WTC11 (cell line): ENCODE measurements around the gene PPP2R3A. TPM values are rescaled to one million over a fixed set of nuclear protein-coding genes. Genes with fewer than 3 reads are reported as not detected.

Source experiments
- ATAC-seq: fragments of 200-7000 bp; cut with Tn5 transposase; 2 replicates; pipeline ENCODE4 v1.10.0; 2021; ENCODE audit warnings: mild to moderate bottlenecking, moderate library complexity
- CTCF ChIA-PET: fragments of 300-600 bp; sonication (Branson Sonifier 250); formaldehyde crosslinking; loops from one replicate; lab custom pipeline; 2021; ENCODE audit warnings: antibody characterized with exemption; lab: Charles Lee
- POLR2A ChIA-PET: fragments of 350-600 bp; sonication (Branson Sonifier 250); formaldehyde crosslinking; loops from one replicate; lab custom pipeline; 2021; ENCODE audit warnings: antibody characterized with exemption; lab: Charles Lee
- DNase-seq: peaks from one replicate; pipeline ENCODE4 v3.0.0; 2021; ENCODE audit warnings: low spot score
- H3K27ac Mint-ChIP-seq: 2 replicates; pipeline ENCODE4 v1.8.0; 2021; ENCODE audit warnings: mixed read lengths
- H3K27me3 Mint-ChIP-seq: 2 replicates; pipeline ENCODE4 v1.8.0; 2021; ENCODE audit warnings: low read depth, mild to moderate bottlenecking, moderate library complexity, mixed read lengths
- H3K36me3 Mint-ChIP-seq: 2 replicates; pipeline ENCODE4 v1.8.0; 2021; ENCODE audit warnings: mixed read lengths
- H3K4me1 Mint-ChIP-seq: 2 replicates; pipeline ENCODE4 v1.8.0; 2022; ENCODE audit warnings: mixed read lengths
- H3K4me3 Mint-ChIP-seq: 2 replicates; pipeline ENCODE4 v1.8.0; 2021; ENCODE audit warnings: mild to moderate bottlenecking, moderate library complexity, mixed read lengths
- H3K9me3 Mint-ChIP-seq: 2 replicates; pipeline ENCODE4 v1.8.0; 2021; ENCODE audit warnings: mixed read lengths
- ATF1 ChIP-seq: sonication (generic); formaldehyde crosslinking; IDR thresholded peaks from 2 replicates; pipeline ENCODE4 v1.8.1; 2023; ENCODE audit warnings: mild to moderate bottlenecking, moderate library complexity, missing genetic modification reagents
- CBFB ChIP-seq: sonication (generic); formaldehyde crosslinking; IDR thresholded peaks from 2 replicates; pipeline ENCODE4 v1.8.1; 2022; ENCODE audit warnings: mild to moderate bottlenecking, low read depth, missing genetic modification reagents
- EMX1 ChIP-seq: fragments of 250-450 bp; sonication (Bioruptor Pico); IDR thresholded peaks from 2 replicates; pipeline ENCODE4 v1.8.0; 2021; ENCODE audit warnings: mild to moderate bottlenecking
- FOXJ3 ChIP-seq: sonication (generic); formaldehyde crosslinking; IDR thresholded peaks from 2 replicates; pipeline ENCODE4 v1.9.0; 2021; ENCODE audit warnings: missing genetic modification reagents, mild to moderate bottlenecking, borderline replicate concordance
- FOXP1 ChIP-seq: sonication (generic); formaldehyde crosslinking; IDR thresholded peaks from 2 replicates; pipeline ENCODE4 v1.8.0; 2022; ENCODE audit warnings: missing genetic modification reagents, mild to moderate bottlenecking, moderate library complexity, borderline replicate concordance
- GABPB1 ChIP-seq: sonication (generic); formaldehyde crosslinking; IDR thresholded peaks from 2 replicates; pipeline ENCODE4 v1.8.1; 2023; ENCODE audit warnings: mild to moderate bottlenecking, missing genetic modification reagents
- IRF2 ChIP-seq: sonication (generic); formaldehyde crosslinking; IDR thresholded peaks from 2 replicates; pipeline ENCODE4 v1.8.0; 2022; ENCODE audit warnings: low read depth, missing genetic modification reagents, borderline replicate concordance
- NFE2L1 ChIP-seq: sonication (generic); formaldehyde crosslinking; IDR thresholded peaks from 2 replicates; pipeline ENCODE4 v1.8.1; 2023; ENCODE audit warnings: missing genetic modification reagents
- NR1H2 ChIP-seq: sonication (generic); formaldehyde crosslinking; IDR thresholded peaks from 2 replicates; pipeline ENCODE4 v1.9.0; 2021; ENCODE audit warnings: mild to moderate bottlenecking, moderate library complexity, missing genetic modification reagents
- PRRX2 ChIP-seq: fragments of 250-450 bp; sonication (Bioruptor Pico); IDR thresholded peaks from 2 replicates; pipeline ENCODE4 v1.8.0; 2021; ENCODE audit warnings: mild to moderate bottlenecking
- ZNF121 ChIP-seq: sonication (generic); formaldehyde crosslinking; IDR thresholded peaks from 2 replicates; pipeline ENCODE4 v1.8.0; 2023; ENCODE audit warnings: missing genetic modification reagents
- ZNF416 ChIP-seq: fragments of 250-450 bp; sonication (Bioruptor Pico); IDR thresholded peaks from 2 replicates; pipeline ENCODE4 v1.9.0; 2021; ENCODE audit warnings: mild to moderate bottlenecking, inconsistent platforms
- total RNA-seq: library from RNA; stranded (reverse); gene quantifications from 3 replicates; pipeline ENCODE4 v1.2.3, GENCODE V29; 2021
- TF ChIP-seq, protein P1 (sequence below): sonication (generic); formaldehyde crosslinking; IDR thresholded peaks from 2 replicates; pipeline ENCODE4 v1.8.0; 2022; ENCODE audit warnings: mild to moderate bottlenecking, missing genetic modification reagents
- TF ChIP-seq, protein P2 (sequence below): sonication (generic); formaldehyde crosslinking; IDR thresholded peaks from 2 replicates; pipeline ENCODE4 v1.8.0; 2023; ENCODE audit warnings: mild to moderate bottlenecking, missing genetic modification reagents
- TF ChIP-seq, protein P3 (sequence below): sonication (generic); formaldehyde crosslinking; IDR thresholded peaks from 2 replicates; pipeline ENCODE4 v1.8.1; 2023; ENCODE audit warnings: mild to moderate bottlenecking, missing genetic modification reagents, moderate library complexity
- TF ChIP-seq, protein P4 (sequence below): sonication (generic); formaldehyde crosslinking; IDR thresholded peaks from 2 replicates; pipeline ENCODE4 v1.8.0; 2022; ENCODE audit warnings: mild to moderate bottlenecking, missing genetic modification reagents
- TF ChIP-seq, protein P5 (sequence below): fragments of 250-450 bp; sonication (Bioruptor Pico); IDR thresholded peaks from 2 replicates; pipeline ENCODE4 v1.9.0; 2021; ENCODE audit warnings: moderate library complexity, mild to moderate bottlenecking, inconsistent platforms, borderline replicate concordance
- TF ChIP-seq, protein P6 (sequence below): sonication (generic); formaldehyde crosslinking; IDR thresholded peaks from 2 replicates; pipeline ENCODE4 v1.8.0; 2023; ENCODE audit warnings: missing genetic modification reagents, mild to moderate bottlenecking, borderline replicate concordance

The PPP2R3A gene
- total RNA-seq, 1 experiment from 2014 or later, result 13.1 TPM

DNA sequence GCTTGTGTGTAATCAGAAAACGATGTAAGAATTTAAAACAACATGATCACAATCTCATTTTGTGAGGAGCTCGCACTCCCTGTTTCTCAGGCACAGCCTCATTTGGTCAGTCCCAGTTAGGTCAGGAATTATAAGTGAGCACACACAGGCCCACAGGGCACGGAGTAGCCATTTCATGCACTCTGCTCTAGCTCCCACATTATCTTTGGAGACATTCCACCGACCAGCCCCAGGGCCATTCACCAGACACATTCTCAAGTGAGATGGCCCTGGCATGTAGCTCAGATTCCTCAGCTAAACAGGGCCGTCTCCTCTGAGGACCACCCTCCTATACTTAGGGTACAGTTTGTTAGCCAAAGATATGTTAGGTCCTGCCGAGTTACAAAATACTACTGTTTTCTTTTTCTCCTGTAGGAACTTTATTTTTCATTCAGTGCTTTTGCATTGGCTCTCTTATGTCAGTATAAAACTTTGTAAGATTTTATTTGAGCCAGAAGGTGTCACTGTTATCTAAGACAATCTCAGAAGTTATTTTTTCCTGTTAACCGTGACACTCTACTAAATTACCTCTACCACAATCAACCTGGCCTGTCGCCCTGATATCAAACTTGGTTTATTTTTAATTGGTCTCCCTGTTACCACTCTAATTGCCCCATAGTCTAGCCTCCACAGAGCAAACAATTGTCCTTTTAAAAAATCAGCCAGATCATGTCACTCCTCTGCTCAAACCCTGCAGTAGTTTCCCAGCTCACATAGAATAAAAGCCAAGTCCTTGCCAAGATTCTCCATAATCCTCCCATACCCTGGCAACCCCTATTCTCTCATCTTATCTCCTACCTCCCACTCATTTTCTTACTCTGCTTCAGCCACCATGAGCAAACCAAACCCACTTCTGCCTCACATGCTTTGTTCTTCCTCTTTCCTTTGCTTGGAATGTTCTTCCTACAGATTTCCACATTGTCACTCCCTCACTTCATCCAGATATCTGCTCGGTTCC lies 105.7 kb downstream of the PPP2R3A start:
- peak; percentile 65 for ATAC-seq
- Mint-ChIP-seq H3K36me3 (peaks cover 6% of the 10 kb centered on the region), H3K9me3 (no peaks in the 10 kb centered on the region), H3K4me3 (no peak overlapping the region), H3K27ac (no peak overlapping the region), H3K27me3 (no peaks in the 10 kb centered on the region)
- CTCF ChIA-PET, result interaction anchor here (1.5 to 2.5 kb wide), 5 partner anchors 81 to 943 kb away, joined by 3 to 10 read pairs (median 4); no protein-coding TSS in a partner anchor
- POLR2A ChIA-PET, result no interaction called here
- TF ChIP-seq CBFB (no peak), ZNF121 (no peak), FOXP1 (CRISPR knock-in tag) (no peak)
- TF ChIP-seq, protein P1, sequence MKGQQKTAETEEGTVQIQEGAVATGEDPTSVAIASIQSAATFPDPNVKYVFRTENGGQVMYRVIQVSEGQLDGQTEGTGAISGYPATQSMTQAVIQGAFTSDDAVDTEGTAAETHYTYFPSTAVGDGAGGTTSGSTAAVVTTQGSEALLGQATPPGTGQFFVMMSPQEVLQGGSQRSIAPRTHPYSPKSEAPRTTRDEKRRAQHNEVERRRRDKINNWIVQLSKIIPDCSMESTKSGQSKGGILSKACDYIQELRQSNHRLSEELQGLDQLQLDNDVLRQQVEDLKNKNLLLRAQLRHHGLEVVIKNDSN (CRISPR knock-in tag), result no peak
- TF ChIP-seq, protein P2, sequence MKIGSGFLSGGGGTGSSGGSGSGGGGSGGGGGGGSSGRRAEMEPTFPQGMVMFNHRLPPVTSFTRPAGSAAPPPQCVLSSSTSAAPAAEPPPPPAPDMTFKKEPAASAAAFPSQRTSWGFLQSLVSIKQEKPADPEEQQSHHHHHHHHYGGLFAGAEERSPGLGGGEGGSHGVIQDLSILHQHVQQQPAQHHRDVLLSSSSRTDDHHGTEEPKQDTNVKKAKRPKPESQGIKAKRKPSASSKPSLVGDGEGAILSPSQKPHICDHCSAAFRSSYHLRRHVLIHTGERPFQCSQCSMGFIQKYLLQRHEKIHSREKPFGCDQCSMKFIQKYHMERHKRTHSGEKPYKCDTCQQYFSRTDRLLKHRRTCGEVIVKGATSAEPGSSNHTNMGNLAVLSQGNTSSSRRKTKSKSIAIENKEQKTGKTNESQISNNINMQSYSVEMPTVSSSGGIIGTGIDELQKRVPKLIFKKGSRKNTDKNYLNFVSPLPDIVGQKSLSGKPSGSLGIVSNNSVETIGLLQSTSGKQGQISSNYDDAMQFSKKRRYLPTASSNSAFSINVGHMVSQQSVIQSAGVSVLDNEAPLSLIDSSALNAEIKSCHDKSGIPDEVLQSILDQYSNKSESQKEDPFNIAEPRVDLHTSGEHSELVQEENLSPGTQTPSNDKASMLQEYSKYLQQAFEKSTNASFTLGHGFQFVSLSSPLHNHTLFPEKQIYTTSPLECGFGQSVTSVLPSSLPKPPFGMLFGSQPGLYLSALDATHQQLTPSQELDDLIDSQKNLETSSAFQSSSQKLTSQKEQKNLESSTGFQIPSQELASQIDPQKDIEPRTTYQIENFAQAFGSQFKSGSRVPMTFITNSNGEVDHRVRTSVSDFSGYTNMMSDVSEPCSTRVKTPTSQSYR (CRISPR knock-in tag), result no peak
- TF ChIP-seq, all 79 proteins: peak for 0
- DNase-seq, result no peak
- peaks cover 5% of the 10 kb centered on the region for H3K4me1 Mint-ChIP-seq

DNA sequence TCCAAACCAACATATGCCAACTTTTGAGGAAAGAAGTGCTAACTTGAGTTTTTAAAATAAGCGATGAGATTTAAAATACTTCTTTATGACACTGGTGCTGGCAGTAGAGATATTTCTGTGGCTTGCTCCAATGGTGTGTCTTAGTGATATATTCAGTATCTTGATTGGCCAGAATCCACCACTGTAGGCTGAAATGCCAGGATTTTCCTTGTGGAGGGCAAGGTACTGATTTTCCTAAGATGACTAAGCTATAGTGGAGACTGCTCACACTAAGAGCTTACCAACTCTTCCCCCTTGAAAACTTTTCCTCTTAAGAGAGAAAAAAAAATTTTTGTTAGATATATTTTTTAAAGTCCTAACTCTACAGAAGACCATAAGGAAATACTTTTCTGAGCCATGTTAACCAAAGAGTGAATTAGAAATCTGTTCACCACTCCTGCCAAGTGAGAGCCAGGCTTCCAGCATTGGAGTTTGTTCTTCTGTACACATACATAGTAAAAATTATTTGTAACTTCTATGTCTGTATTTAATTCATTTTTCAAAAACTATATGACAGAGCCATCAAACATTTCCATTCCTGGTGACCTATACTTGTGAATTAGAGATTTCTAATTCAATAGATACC lies 109.1 kb downstream of the PPP2R3A start:
- TF ChIP-seq PRRX2 (CRISPR knock-in tag), result no peak
- TF ChIP-seq EMX1 (CRISPR knock-in tag), result no peak
- TF ChIP-seq, protein P3, sequence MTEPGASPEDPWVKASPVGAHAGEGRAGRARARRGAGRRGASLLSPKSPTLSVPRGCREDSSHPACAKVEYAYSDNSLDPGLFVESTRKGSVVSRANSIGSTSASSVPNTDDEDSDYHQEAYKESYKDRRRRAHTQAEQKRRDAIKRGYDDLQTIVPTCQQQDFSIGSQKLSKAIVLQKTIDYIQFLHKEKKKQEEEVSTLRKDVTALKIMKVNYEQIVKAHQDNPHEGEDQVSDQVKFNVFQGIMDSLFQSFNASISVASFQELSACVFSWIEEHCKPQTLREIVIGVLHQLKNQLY (CRISPR knock-in tag), result no peak
- no peak for TF ChIP-seq IRF2 (CRISPR knock-in tag)
- no peak for TF ChIP-seq FOXJ3 (CRISPR knock-in tag)
- TF ChIP-seq, protein P4, sequence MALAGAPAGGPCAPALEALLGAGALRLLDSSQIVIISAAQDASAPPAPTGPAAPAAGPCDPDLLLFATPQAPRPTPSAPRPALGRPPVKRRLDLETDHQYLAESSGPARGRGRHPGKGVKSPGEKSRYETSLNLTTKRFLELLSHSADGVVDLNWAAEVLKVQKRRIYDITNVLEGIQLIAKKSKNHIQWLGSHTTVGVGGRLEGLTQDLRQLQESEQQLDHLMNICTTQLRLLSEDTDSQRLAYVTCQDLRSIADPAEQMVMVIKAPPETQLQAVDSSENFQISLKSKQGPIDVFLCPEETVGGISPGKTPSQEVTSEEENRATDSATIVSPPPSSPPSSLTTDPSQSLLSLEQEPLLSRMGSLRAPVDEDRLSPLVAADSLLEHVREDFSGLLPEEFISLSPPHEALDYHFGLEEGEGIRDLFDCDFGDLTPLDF (CRISPR knock-in tag), result no peak
- no peak for TF ChIP-seq ATF1 (CRISPR knock-in tag)
- TF ChIP-seq, protein P5, sequence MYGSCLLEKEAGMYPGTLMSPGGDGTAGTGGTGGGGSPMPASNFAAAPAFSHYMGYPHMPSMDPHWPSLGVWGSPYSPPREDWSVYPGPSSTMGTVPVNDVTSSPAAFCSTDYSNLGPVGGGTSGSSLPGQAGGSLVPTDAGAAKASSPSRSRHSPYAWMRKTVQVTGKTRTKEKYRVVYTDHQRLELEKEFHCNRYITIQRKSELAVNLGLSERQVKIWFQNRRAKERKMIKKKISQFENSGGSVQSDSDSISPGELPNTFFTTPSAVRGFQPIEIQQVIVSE (CRISPR knock-in tag), result no peak
- no peak for TF ChIP-seq FOXP1 (CRISPR knock-in tag)
- no peak for TF ChIP-seq NR1H2 (CRISPR knock-in tag)
- TF ChIP-seq GABPB1 (CRISPR knock-in tag), result no peak
- TF ChIP-seq NFE2L1 (CRISPR knock-in tag), result no peak
- no peak for TF ChIP-seq ZNF416
- TF ChIP-seq, protein P6, sequence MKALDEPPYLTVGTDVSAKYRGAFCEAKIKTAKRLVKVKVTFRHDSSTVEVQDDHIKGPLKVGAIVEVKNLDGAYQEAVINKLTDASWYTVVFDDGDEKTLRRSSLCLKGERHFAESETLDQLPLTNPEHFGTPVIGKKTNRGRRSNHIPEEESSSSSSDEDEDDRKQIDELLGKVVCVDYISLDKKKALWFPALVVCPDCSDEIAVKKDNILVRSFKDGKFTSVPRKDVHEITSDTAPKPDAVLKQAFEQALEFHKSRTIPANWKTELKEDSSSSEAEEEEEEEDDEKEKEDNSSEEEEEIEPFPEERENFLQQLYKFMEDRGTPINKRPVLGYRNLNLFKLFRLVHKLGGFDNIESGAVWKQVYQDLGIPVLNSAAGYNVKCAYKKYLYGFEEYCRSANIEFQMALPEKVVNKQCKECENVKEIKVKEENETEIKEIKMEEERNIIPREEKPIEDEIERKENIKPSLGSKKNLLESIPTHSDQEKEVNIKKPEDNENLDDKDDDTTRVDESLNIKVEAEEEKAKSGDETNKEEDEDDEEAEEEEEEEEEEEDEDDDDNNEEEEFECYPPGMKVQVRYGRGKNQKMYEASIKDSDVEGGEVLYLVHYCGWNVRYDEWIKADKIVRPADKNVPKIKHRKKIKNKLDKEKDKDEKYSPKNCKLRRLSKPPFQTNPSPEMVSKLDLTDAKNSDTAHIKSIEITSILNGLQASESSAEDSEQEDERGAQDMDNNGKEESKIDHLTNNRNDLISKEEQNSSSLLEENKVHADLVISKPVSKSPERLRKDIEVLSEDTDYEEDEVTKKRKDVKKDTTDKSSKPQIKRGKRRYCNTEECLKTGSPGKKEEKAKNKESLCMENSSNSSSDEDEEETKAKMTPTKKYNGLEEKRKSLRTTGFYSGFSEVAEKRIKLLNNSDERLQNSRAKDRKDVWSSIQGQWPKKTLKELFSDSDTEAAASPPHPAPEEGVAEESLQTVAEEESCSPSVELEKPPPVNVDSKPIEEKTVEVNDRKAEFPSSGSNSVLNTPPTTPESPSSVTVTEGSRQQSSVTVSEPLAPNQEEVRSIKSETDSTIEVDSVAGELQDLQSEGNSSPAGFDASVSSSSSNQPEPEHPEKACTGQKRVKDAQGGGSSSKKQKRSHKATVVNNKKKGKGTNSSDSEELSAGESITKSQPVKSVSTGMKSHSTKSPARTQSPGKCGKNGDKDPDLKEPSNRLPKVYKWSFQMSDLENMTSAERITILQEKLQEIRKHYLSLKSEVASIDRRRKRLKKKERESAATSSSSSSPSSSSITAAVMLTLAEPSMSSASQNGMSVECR (CRISPR knock-in tag), result no peak
- Mint-ChIP-seq H3K27me3 (no peaks in the 10 kb centered on the region), H3K4me1 (peaks cover 5% of the 10 kb centered on the region), H3K27ac (no peak overlapping the region), H3K9me3 (no peaks in the 10 kb centered on the region), H3K4me3 (no peak overlapping the region), H3K36me3 (no peaks in the 10 kb centered on the region)
- no peak for DNase-seq
- ChIA-PET POLR2A (interaction anchor here (0.5 kb wide), 1 partner anchor 532 kb away, joined by 6 read pairs; no protein-coding TSS in a partner anchor), CTCF (interaction anchor here (0.5 to 4.0 kb wide), 6 partner anchors 64 to 939 kb away, joined by 3 to 15 read pairs (median 5); partner anchors contain the start of gene STAG1)
- no peak for ATAC-seq
